ENCODE measurements around the gene MCM7.
"Not testable (repeated sequence)": the region's sequence is repeated elsewhere in the genome, so short reads cannot be mapped to it uniquely, and the experiment has no call there.

The MCM7 gene
- 150 to 175 reads per million in 2 donors for total RNA-seq

DNA sequence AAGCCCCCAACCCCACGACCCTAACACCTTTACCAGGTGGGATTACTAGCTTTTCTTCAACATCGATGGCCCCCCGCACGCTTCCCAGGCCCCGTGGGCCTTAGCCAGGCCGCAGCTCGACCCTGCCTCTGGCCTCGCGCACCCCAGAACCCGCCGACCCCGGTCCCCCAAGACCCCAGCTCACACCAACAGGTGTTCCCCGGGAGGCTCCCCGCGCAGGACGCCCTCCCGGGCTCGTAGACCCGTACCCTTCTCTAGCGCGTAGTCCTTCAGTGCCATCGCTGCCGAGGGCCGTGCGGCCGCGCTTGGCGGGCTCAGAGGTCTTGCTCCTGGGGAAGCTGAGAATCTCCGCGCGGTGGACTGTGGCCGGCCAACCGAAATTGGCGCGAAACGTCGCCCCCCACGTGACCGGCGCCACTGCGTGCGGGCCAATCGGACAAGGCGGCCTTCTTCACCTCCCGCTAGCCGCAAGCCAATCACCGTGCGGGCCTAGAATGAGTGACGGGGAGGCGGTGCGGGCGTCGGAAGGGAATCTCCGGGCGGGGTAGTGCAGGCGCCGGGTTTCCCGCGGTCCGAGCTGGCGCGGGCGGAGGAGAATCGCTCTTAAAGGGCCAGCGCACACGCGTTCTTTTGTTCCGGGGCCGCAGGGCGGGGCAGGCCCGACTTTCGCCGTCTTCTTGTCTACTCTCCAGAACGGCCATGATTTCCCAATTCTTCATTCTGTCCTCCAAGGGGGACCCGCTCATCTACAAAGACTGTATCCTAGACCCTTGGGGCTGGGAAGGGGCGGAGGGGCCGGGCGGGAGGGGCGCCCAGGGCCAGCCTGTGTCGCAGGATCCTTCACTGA is at the start of gene MCM7, which contains the start of gene AP4M1:
MCM7 (minus strand) TSS at position 382 of the 847 bp plus-strand sequence; CDS start at position 279, 103 bp downstream.
AP4M1 (plus strand) TSS at position 628 of the 847 bp plus-strand sequence; CDS start at position 700, 72 bp downstream.
- peak; percentile 95 for DNase-seq

DNA sequence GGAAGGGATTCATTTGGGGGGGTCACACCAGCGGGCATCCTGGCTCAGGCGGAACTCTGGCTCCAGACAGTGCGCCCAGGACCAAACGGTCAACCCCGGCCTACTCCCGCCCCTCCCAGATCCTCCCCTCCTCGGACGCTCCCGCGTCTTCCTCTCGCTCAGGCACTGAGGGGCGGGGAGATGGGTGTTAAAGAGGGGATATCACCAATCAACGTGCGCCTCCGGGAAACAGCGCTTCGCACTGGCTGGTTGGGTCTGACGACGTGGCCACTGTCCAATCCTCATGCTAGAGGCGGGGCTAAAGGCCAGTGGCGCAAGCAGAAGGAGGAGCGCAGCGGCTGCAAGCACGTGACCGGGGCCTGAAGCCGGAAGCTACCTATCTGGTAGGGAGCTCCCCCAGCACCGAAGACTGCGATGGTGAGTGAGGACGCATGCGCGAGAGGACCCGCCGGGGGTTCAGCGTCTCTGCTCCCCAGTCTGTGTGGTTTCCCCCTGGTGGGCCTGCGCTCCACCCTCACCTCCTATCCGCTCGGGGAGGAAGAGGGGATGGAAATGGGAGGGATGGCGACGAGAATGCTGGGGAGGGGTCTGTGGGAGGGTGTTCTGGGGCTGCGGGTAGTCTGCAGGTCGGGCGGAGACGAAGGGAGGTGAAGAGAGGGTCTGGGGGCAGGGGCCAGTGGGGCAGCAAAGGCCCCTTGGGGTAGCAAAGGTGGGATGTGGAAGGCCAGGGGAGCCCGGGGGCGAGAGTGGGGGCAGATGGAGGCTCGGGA is 47.5 kb upstream of the MCM7 start, which contains the start of gene LAMTOR4:
LAMTOR4 (plus strand) TSS at position 360 of the 770 bp plus-strand sequence; CDS start at position 415, 55 bp downstream.
- peak; percentile 87 for DNase-seq

DNA sequence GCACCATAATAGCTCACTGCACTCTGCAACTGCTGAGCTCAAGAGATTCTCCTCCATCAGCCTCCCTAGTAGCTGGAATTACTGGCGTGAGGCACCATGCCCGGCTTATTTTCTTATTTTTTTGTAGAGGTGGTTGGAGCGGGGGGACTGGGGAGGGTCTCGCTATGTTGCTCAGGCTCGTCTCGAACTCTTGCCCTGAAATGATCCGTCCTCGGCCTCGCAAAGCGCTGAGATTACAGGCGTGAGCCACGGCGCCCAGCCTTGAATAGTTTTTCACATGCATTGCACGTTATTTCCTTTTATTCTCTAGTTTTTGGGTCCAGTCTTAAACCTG is 47.0 kb upstream of the MCM7 start:
- no peak for DNase-seq

DNA sequence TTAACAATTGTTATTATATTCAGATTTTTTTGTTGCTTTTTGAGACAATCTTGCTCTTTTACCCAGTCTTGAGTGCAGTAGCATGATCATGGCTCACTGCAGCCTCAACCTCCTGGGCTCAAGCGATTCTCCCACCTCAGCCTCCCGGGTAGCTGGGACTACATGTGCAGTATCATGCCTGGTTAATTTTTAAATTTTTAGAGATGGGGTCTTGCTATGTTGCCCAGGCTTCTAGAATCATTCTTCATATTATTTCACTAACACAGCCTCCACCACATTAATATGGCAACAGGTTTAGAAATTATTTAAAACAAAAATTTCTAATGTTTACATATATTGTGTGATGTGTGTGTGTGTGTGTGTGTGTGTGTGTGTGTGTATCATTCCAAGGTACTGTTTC is 46.1 kb upstream of the MCM7 start:
- no peak for DNase-seq

DNA sequence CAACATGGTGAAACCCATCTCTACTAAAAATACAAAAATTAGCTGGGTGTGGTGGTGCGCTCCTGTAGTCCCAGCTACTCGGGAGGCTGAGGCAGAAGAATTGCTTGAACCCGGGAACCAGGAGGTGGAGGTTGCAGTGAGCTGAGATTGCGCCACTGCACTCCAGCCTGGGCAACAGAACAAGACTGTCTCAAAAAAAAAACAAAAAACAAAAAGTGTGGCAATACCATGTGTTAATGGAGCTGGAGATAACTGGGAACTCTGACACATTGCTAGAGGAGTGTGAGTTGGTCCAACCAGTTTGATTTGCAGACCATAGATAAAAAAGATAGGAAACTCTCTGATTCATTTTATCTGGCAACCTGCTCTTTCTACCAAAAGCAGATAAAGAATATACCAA is 45.2 kb upstream of the MCM7 start:
- DNase-seq: not testable (repeated sequence)

DNA sequence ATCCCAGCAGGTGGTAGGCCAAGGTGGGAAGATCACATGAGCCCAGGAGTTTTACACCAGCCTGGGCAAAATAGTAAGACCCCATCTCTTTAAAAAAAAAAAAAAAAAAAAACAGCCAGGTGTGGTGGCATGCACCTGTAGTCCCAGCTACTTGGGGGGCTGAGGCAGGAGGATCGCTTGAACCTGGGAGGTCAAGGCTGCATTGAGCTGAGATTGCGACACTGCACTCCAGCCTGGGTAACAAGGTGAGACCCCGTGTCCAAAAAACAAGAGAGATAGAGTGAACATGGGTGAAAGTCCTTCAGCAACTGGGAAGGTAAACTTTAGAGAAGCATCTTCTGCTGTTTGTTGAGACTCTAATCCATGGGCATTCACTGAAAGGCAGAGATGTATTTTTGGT is 41.3 kb upstream of the MCM7 start:
- no peak for DNase-seq

DNA sequence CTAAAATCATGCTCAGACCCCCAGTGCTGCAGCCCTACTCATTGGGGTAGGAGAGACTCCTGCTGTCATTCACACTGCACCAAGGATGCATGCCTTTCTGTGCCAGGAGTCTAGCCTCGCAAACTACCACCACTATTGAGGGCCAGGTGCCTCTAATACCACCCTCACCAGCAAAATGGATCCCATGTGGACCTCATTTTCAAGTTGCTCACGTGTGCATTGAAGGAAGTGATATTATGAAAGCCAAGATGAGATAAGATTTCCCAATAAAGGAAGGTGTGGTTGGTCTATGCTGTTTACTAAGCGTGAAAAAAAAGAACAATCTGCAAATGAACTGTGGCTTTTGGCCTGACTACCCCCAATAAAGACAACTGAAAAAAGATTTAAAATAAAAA is 40.4 kb upstream of the MCM7 start:
- DNase-seq: no peak

DNA sequence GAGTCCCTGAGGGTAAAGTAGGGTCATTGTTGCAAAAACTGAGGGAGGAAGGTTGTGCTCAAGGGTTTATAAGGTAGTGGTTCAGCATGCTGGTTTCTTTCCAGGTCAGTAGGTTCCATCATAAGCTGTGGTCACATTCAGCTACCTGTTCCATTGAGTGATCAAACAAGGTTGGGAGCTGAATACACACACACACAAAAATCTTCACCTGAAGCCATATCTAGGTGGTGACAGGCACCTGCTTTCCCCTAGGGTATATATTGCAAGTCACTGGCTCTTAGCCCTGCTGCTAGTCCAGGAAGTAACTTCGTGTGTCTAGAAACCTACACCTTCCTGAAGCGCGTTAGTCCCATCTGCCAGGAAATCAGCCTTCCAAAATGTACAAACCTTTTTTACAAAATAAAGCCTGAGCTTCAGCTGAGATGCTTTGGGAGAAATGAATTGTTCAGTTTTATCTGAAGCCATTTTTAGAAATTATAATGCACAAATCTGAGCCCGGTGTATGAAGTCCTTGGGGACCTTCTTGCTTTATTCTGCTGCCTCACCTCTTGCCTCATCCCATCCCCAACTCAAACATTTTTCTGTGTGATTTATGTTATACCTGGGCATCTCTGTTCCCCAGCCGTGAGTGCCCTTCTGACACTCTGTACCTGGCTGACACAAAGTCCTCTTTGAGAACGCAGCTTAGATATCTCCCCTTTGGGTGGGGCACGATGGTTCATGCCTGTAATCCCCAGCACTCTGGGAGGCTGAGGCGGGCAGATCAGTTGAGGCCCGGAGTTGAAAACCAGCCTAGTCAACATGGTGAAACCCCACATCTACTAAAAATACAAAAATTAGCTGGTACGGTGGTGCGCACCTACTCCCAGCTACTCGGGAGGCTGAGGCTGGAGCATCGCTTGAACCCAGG is 36.9 kb upstream of the MCM7 start:
- no peak for DNase-seq

DNA sequence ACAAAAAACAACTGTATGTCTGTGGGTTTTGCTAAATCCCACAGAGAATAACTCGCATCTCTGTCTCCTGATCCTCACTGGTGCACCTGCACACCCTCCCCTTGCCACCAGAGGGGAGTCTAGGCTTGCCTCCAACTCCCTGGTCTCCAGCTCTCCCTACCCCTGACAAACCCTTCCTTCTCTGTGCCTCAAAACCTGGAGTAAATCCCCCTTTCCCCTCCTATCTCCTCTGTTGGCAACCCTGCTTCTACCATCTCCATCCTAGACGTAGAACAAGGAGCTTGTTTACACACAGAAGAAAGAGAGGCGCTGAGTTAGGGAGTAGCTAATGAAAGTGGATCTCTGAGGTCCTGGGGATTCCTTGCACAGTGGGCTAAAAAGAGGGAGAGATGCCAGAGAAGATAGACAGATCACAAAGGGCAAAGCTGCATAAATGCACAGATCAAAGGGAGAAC is 31.5 kb upstream of the MCM7 start:
- no peak for DNase-seq

DNA sequence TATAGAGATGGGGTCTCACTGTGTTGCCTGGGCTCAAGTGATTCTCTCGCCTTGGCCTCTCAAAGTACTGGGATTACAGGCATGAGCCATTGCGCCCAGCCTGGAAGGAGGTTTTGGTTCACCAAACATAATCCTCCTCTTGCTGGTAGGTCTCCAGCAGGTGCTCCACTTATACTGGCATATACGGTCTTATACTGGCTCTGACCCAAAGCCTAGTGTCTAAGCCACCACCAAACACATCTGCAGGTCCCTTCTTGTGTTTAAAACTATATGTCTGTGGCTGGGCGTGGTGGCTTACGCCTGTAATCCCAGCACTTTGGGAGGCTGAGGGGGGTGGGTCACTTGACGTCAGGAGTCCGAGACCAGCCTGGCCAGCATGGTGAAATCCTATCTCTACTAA is 30.9 kb upstream of the MCM7 start:
- DNase-seq: no peak

DNA sequence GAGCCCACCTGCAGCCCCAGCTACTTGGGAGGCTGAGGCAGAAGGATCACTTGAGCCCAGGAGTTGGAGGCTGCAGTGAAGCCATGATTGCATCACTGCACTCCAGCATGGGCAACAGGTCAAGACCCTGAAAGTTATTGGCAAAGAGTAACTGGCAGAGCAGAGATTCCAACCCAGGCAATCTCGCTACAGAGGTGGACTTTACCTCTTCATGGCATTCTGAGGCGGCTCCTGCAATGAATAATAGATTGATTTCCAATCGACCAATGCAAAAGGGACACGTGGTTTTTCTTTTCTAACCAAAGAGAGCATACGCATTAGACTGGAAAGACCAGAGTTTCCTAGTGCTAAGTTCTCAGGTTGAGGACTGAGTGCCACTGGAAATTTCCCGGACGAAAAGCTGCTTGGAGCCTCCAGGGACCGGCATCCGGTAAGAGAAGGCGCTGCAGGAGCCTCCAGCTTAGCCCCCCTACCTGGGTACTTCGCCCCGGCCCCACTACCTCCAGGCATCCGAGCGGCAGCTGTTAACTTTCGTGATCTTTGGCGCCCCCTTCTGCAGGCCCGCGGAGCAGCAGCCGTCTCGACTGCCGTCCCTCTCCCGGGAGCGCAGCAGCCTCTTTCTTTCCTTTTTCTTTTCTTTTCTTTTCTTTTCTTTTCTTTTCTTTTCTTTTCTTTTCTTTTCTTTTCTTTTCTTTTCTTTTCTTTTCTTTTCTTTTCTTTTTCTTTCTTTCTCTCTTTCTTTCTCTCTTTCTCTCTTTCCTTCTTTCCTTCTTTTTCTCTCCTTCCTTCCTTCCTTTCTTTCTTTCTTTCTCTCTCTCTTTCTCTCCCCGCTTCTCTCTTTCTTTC is 29.6 kb upstream of the MCM7 start:
- DNase-seq: peak; percentile 44

DNA sequence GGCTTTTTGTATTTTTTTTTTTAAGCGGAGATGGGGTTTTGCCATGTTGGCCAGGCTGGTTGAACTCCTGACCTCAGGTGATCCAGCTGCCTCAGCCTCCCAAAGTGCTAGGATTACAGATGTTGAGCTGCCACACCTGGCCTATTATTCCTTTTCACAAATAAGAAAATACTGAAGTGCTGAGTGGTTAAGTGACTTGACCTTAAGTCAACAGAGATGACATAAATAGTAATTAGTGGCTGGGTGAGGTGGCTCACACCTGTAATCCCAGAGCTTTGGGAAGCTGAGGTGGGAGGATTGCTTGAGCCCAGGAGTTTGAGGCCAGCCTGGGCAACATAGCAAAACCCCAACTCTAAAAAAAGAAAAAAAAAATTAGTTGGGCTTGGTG is 29.0 kb upstream of the MCM7 start:
- not testable (repeated sequence) for DNase-seq

DNA sequence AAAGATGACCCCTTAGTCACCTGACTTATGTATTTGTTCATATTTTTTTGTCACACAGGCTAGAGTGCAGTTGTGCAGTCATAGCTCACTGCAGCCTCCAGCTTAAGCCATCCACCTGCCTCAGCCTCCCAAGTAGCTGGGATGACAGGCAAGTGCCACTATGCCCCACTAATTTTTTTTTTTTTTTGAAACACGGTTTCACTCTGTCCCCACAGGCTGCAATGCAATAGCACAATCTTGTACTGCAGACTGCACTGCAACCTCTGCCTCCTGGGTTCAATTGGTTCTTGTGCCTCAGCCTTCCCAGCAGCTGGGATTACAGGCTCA is 27.4 kb upstream of the MCM7 start:
- DNase-seq: no peak

DNA sequence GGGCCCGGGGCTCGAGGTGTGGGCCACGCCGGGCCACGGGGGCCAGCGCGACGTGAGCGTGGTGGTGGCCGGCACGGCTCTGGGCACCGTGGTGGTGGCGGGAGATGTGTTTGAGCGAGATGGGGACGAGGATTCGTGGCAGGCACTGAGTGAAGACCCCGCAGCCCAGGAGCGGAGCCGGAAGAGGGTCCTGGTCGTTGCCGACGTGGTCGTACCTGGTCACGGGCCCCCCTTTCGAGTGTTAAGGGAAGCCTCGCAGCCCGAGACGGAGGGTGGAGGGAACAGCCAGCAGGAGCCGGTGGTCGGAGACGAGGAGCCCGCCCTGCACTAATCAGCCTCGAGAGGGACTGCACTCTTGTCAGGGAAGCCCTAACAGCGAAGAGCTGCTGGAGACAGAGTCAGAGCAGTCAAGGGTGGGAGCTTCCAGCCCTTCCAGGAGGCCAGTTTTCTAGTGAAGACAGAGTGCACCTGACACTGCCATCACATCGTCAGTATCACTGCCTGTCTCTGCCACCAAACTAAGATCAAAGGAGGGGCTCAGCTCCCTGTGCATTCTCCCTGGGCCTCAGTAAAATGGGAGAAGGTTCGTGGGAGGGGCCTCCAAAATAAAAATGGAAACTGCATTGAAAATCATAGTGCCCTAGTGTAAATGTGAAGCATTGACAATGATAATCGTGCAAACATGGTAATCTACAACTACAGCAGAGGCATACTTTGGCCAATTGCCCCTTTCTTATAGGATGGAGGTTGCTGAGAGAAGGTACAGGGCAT is 26.9 kb upstream of the MCM7 start:
- DNase-seq: no peak

DNA sequence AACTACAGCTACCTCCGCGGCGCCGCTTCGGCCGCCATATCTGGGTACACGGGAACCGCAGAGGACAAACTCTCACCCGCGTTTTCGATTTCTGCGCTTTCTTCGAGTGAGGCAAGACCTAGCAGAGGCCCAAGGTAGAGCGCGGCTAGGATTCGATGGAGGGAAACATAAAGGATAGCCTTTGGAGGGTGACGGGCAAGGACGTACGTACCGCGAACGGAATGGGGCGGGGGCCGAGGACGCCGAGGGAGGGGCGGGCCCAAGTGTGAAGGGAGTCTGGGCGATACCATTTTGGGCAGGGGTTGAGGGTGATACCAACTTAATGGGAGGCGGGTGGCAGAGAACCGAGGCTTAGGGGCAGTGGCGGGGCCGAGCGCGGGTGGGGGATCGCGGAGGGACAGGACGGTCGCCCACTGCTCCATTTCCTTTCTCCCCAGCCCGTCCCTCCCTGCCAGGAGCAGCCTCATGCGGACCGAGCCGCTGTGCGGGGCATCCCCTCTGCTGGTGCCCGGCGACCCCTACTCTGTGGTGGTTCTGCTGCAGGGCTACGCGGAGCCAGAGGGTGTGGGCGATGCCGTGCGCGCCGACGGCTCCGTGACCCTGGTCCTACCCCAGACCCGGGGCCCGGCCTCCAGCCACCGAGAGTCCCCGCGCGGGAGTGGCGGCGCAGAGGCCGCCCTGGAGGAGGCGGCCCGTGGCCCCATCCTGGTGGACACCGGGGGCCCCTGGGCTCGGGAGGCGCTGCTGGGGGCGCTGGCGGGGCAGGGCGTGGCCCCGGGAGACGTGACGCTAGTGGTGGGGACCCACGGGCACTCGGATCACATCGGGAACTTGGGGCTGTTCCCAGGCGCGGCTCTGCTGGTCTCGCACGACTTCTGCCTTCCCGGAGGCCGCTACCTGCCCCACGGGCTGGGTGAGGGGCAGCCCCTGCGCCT is 26.0 kb upstream of the MCM7 start, which contains the start of gene MBLAC1:
MBLAC1 (plus strand) TSS at position 37 of the 935 bp plus-strand sequence; CDS start at position 466, 429 bp downstream.
- peak; percentile 68 for DNase-seq

DNA sequence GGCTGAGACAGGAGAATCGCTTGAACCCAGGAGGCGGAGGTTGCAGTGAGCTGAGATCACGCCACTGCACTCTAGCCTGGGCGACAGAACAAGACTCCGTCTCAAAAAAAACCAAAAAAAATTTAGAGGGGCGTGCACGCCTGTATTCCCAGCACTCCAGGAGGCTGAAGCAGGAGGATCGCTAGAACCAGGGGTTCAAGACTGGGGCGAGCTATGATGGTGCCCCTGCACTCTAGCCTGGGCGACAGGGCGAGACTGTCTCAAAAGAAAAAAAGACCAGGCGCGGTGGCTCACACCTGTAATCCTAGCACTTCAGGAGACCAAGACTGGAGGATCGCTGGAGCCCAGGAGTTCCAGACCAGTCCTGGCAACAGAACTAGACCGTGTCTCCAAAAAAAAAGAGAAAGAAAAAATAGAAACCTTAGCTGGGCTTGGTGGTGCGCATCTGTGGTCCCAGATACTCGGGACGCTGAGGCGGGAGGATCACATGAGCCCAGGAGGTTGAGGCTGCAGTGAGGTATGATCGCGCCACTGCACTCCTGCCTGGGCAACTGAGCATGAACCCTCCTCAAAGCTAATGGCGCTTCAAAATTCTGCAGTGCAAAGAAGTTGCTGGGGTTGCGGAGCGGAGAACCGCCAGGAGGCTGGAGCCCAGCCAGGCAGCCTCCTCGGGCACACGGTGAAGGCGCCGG is 25.2 kb upstream of the MCM7 start:
- DNase-seq: no peak

DNA sequence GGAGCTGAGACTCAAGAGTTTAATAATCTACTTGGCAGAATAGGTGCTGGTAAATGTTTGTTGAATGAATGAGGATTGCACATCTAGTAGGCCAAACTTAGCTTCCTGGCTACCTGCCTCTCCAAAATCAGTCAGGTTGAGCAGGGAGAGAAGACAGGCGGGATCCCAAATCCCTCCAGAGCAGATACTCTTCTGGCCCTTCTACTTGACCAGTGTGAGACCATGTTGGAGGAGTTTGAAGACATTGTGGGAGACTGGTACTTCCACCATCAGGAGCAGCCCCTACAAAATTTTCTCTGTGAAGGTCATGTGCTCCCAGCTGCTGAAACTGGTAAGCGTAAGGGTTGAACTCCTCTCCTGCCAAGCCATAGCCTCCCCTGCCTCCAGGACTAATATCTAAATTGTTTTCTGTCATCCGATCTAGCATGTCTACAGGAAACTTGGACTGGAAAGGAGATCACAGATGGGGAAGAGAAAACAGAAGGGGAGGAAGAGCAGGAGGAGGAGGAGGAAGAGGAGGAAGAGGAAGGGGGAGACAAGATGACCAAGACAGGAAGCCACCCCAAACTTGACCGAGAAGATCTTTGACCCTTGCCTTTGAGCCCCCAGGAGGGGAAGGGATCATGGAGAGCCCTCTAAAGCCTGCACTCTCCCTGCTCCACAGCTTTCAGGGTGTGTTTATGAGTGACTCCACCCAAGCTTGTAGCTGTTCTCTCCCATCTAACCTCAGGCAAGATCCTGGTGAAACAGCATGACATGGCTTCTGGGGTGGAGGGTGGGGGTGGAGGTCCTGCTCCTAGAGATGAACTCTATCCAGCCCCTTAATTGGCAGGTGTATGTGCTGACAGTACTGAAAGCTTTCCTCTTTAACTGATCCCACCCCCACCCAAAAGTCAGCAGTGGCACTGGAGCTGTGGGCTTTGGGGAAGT is 23.4 kb upstream of the MCM7 start:
- DNase-seq: no peak

DNA sequence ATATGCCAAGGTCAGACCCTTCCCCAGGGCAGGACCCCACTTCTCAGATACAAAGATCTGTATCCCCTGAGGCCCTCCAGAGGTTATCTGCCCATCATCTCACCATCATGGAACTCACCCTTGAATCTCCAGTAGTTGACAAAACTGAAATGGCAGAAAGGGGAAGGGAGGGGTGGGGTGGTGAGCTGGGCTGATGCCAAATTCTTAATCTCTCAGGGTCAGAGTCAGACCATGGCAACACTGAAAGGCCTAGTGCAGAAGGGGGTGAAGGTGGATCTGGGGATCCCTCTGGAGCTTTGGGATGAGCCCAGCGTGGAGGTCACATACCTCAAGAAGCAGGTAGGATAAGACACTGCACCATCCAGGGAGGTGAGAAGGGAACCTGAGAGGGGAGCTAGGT is 21.4 kb upstream of the MCM7 start:
- no peak for DNase-seq
